Mesenchymal stem cell (in vitro differentiated cells and primary cell): ENCODE data around the gene SPRY1.
A peak's percentile ranks its signal among the peaks of the same experiment; 100 is the strongest.

ENCODE experiments used
- DNase-seq: peaks from one replicate; pipeline ENCODE4 v3.0.0-alpha.2; 2013
- H2AFZ ChIP-seq: one replicate; pipeline ENCODE4 v1.6.1; 2013; ENCODE audit warnings: low read depth, mild to moderate bottlenecking, control low read depth, inconsistent platforms, low read length, moderate library complexity
- H2AK5ac ChIP-seq: 2 replicates; pipeline ENCODE4 v1.6.1; 2013; ENCODE audit warnings: low read length, moderate library complexity, mild to moderate bottlenecking, inconsistent platforms; ENCODE audit not compliant: severe bottlenecking
- H2BK120ac ChIP-seq: one replicate; pipeline ENCODE4 v1.6.1; 2013; ENCODE audit warnings: low read depth, mild to moderate bottlenecking, inconsistent platforms, low read length, moderate library complexity
- H2BK12ac ChIP-seq, 2 experiments: one replicate each; pipeline ENCODE4 v1.6.1; 2013; ENCODE audit warnings: inconsistent platforms in 2 of 2, low read length in 2 of 2, mild to moderate bottlenecking in 2 of 2, moderate library complexity in 2 of 2, control low read depth in 1 of 2
- H2BK15ac ChIP-seq: one replicate; pipeline ENCODE4 v1.6.1; 2013; ENCODE audit warnings: mild to moderate bottlenecking, low read depth, inconsistent platforms; ENCODE audit not compliant: poor library complexity, severe bottlenecking
- H2BK5ac ChIP-seq: 2 replicates; pipeline ENCODE4 v1.6.1; 2013; ENCODE audit warnings: low read depth, mild to moderate bottlenecking, low read length, control low read depth, inconsistent platforms; ENCODE audit not compliant: poor library complexity, severe bottlenecking
- H3K14ac ChIP-seq, 2 experiments: one replicate each; pipeline ENCODE4 v1.6.1; 2013; ENCODE audit warnings: inconsistent platforms in 2 of 2, low read length in 2 of 2, control low read depth in 1 of 2, mild to moderate bottlenecking in 1 of 2, moderate library complexity in 1 of 2
- H3K18ac ChIP-seq, 2 experiments: one replicate each; pipeline ENCODE4 v1.6.1; 2013; ENCODE audit warnings: inconsistent platforms in 2 of 2, low read length in 2 of 2, control low read depth in 1 of 2, low read depth in 1 of 2, mild to moderate bottlenecking in 1 of 2
- H3K23ac ChIP-seq, 2 experiments: one replicate each; pipeline ENCODE4 v1.6.1; 2013; ENCODE audit warnings: inconsistent platforms in 2 of 2, low read length in 2 of 2, mild to moderate bottlenecking in 2 of 2, moderate library complexity in 2 of 2, control low read depth in 1 of 2
- H3K27ac ChIP-seq: 2 replicates; pipeline ENCODE4 v1.5.1; 2013; ENCODE audit warnings: mild to moderate bottlenecking, moderate library complexity, low read length, control low read depth, inconsistent platforms; ENCODE audit not compliant: poor library complexity, severe bottlenecking
- H3K27me3 ChIP-seq, 2 experiments: 2 replicates each; pipeline versions ENCODE4 v1.6.1 to v1.7.0; 2013; ENCODE audit warnings: low read length in 2 of 2, mild to moderate bottlenecking in 2 of 2, moderate library complexity in 2 of 2, control low read depth in 1 of 2, inconsistent platforms in 1 of 2; ENCODE audit not compliant: control insufficient read depth in 1 of 2, insufficient read depth in 1 of 2
- H3K36me3 ChIP-seq, 2 experiments: 2 replicates each; pipeline versions ENCODE4 v1.6.1 to v1.7.0; 2013; ENCODE audit warnings: low read length in 2 of 2, control low read depth in 1 of 2, inconsistent platforms in 1 of 2, low read depth in 1 of 2, mild to moderate bottlenecking in 1 of 2; ENCODE audit not compliant: insufficient read depth in 2 of 2, control insufficient read depth in 1 of 2
- H3K4ac ChIP-seq, 2 experiments: one replicate each; pipeline ENCODE4 v1.6.1; 2013; ENCODE audit warnings: inconsistent platforms in 2 of 2, low read length in 2 of 2, mild to moderate bottlenecking in 2 of 2, moderate library complexity in 2 of 2, control low read depth in 1 of 2, low read depth in 1 of 2
- H3K4me1 ChIP-seq: 2 replicates; pipeline ENCODE4 v1.6.1; 2013; ENCODE audit warnings: low read depth, low read length, control low read depth; ENCODE audit not compliant: control insufficient read depth, insufficient read depth
- H3K4me2 ChIP-seq: 2 replicates; pipeline ENCODE4 v1.6.1; 2013; ENCODE audit warnings: low read length, mild to moderate bottlenecking, inconsistent platforms; ENCODE audit not compliant: poor library complexity, severe bottlenecking
- H3K4me3 ChIP-seq, 2 experiments: 2 replicates each; pipeline versions ENCODE4 v1.5.1 to v1.7.0; 2013; ENCODE audit warnings: low read length in 2 of 2, mild to moderate bottlenecking in 2 of 2, control low read depth in 1 of 2, low read depth in 1 of 2; ENCODE audit not compliant: insufficient read depth in 1 of 2
- H3K79me1 ChIP-seq: replicated peaks from 2 replicates; pipeline ENCODE4 v1.6.1; 2013; ENCODE audit warnings: mild to moderate bottlenecking, control low read depth, low read length, inconsistent platforms; ENCODE audit not compliant: poor library complexity, severe bottlenecking
- H3K9ac ChIP-seq: 2 replicates; pipeline ENCODE4 v1.7.0; 2013; ENCODE audit warnings: mild to moderate bottlenecking, low read length, moderate library complexity
- H3K9me3 ChIP-seq: 2 replicates; pipeline ENCODE4 v1.7.0; 2013; ENCODE audit warnings: mild to moderate bottlenecking, low read length; ENCODE audit not compliant: control insufficient read depth
- H4K8ac ChIP-seq: one replicate; pipeline ENCODE4 v1.6.1; 2013; ENCODE audit warnings: inconsistent platforms, mild to moderate bottlenecking, low read length, moderate library complexity
- H4K91ac ChIP-seq: one replicate; pipeline ENCODE4 v1.6.1; 2013; ENCODE audit warnings: mild to moderate bottlenecking, low read length, inconsistent platforms
- WGBS: methylation state at CpG from one replicate; pipeline ENCODE4 v1.1.7; 2013; ENCODE audit warnings: mixed read lengths; 5-methylcytosine and 5-hydroxymethylcytosine counted together

Gene SPRY1

GRCh38 chr4:123379392-123379791 is 17.2 kb upstream of the SPRY1 start:
- Histone ChIP-seq H2BK120ac (no peak overlapping the region), H3K27me3 (no peaks in the 10 kb centered on the region), H3K14ac (no peak overlapping the region), H4K8ac (no peak overlapping the region), H3K4ac (no peak overlapping the region), H3K27ac (no peak overlapping the region), H2BK15ac (no peak overlapping the region), H3K9ac (no peak overlapping the region), H3K4me3 (no peak overlapping the region), H3K36me3 (no peaks in the 10 kb centered on the region), H3K4me1 (no peaks in the 10 kb centered on the region), H3K18ac (no peak overlapping the region), H2AFZ (no peak overlapping the region), H2AK5ac (no peak overlapping the region), H3K79me1 (no peaks in the 10 kb centered on the region), H4K91ac (no peak overlapping the region), H2BK12ac (no peak overlapping the region), H3K9me3 (no peaks in the 10 kb centered on the region), H3K4me2 (no peak overlapping the region), H2BK5ac (no peak overlapping the region), H3K23ac (no peak overlapping the region)
- no peak for DNase-seq
- no CpG with 5 or more reads among the region's 1 CpG for WGBS

GRCh38 chr4:123380728-123381716 is 15.6 kb upstream of the SPRY1 start:
- no peaks in the 10 kb centered on the region for H3K4me1 ChIP-seq
- no peak overlapping the region for H3K18ac ChIP-seq
- no peak overlapping the region for H2AFZ ChIP-seq
- H3K9ac ChIP-seq, result no peak overlapping the region
- WGBS, result 96% methylated on average over 3 of the region's 3 CpGs
- no peak overlapping the region for H3K14ac ChIP-seq
- no peaks in the 10 kb centered on the region for H3K79me1 ChIP-seq
- no peaks in the 10 kb centered on the region for H3K9me3 ChIP-seq
- peak overlapping the region; percentile 69 for H2AK5ac ChIP-seq
- H3K4ac ChIP-seq, result no peak overlapping the region
- no peaks in the 10 kb centered on the region for H3K27me3 ChIP-seq
- no peak overlapping the region for H3K4me2 ChIP-seq
- H3K27ac ChIP-seq, result no peak overlapping the region
- H3K23ac ChIP-seq, result no peak overlapping the region
- no peak overlapping the region for H2BK12ac ChIP-seq
- H2BK15ac ChIP-seq, result no peak overlapping the region
- no peak overlapping the region for H2BK120ac ChIP-seq
- no peak overlapping the region for H4K8ac ChIP-seq
- no peak for DNase-seq
- H4K91ac ChIP-seq, result no peak overlapping the region
- no peak overlapping the region for H2BK5ac ChIP-seq
- H3K4me3 ChIP-seq, result no peak overlapping the region
- H3K36me3 ChIP-seq, result no peaks in the 10 kb centered on the region

GRCh38 chr4:123381996-123382395 is 14.6 kb upstream of the SPRY1 start:
- no peak overlapping the region for H3K4me2 ChIP-seq
- H3K4me1 ChIP-seq, result no peaks in the 10 kb centered on the region
- H2BK120ac ChIP-seq, result no peak overlapping the region
- H3K4ac ChIP-seq, result no peak overlapping the region
- 62% methylated on average over 4 of the region's 5 CpGs for WGBS
- H3K9me3 ChIP-seq, result no peaks in the 10 kb centered on the region
- H3K14ac ChIP-seq, result no peak overlapping the region
- no peak overlapping the region for H3K4me3 ChIP-seq
- H2BK12ac ChIP-seq, result no peak overlapping the region
- no peak overlapping the region for H2BK5ac ChIP-seq
- no peak overlapping the region for H4K8ac ChIP-seq
- no peak overlapping the region for H2BK15ac ChIP-seq
- no peaks in the 10 kb centered on the region for H3K36me3 ChIP-seq
- H3K9ac ChIP-seq, result no peak overlapping the region
- H3K79me1 ChIP-seq, result no peaks in the 10 kb centered on the region
- H3K27me3 ChIP-seq, result no peaks in the 10 kb centered on the region
- no peak overlapping the region for H2AFZ ChIP-seq
- no peak overlapping the region for H4K91ac ChIP-seq
- no peak overlapping the region for H3K27ac ChIP-seq
- H3K18ac ChIP-seq, result no peak overlapping the region
- DNase-seq, result no peak
- H2AK5ac ChIP-seq, result no peak overlapping the region
- no peak overlapping the region for H3K23ac ChIP-seq

GRCh38 chr4:123383566-123383965 is 13.0 kb upstream of the SPRY1 start:
- Histone ChIP-seq H3K14ac (no peak overlapping the region), H2BK5ac (no peak overlapping the region), H3K79me1 (no peaks in the 10 kb centered on the region), H3K9me3 (no peaks in the 10 kb centered on the region), H3K27ac (no peak overlapping the region), H2AK5ac (peak overlapping the region; percentile 63), H3K4me3 (no peak overlapping the region), H4K91ac (no peak overlapping the region), H2BK15ac (no peak overlapping the region), H3K9ac (no peak overlapping the region), H3K27me3 (no peaks in the 10 kb centered on the region), H2BK120ac (no peak overlapping the region), H2AFZ (no peak overlapping the region), H3K18ac (no peak overlapping the region), H3K4me2 (no peak overlapping the region), H2BK12ac (no peak overlapping the region), H4K8ac (no peak overlapping the region), H3K4ac (no peak overlapping the region), H3K36me3 (no peaks in the 10 kb centered on the region), H3K4me1 (no peaks in the 10 kb centered on the region), H3K23ac (no peak overlapping the region)
- no peak for DNase-seq
- 93% methylated on average over 3 of the region's 3 CpGs for WGBS
